Body of pancreas (tissue), 4 donors: ENCODE measurements around the gene ABTB1. TPM values are rescaled to one million over a fixed set of nuclear protein-coding genes. Genes with fewer than 3 reads are reported as not detected.

Experiments used
- ATAC-seq: fragments of 150-250 bp; one replicate; pipeline ENCODE4 v1.9.1; 2016
- DNase-seq, 4 donors: peaks; one replicate each; pipeline ENCODE4 v3.0.0-alpha.2; 2019
- H3K27ac ChIP-seq, 4 donors: fragments of 200-600 bp; sonication (generic); 1 replicate in 3 of 4; 2 replicates in 1 of 4; pipeline versions ENCODE4 v1.5.1 to v1.6.1; 2016 to 2019; ENCODE audit warnings: mild to moderate bottlenecking in 1 of 4, mixed read lengths in 1 of 4, moderate library complexity in 1 of 4
- H3K27me3 ChIP-seq, 2 donors: fragments of 200-600 bp; sonication (generic); one replicate each; pipeline ENCODE4 v1.6.0; 2016; ENCODE audit warnings: mild to moderate bottlenecking in 1 of 2
- H3K36me3 ChIP-seq, 2 donors: fragments of 200-600 bp; sonication (generic); replicated peaks in 1 of 2; 2 replicates each; pipeline ENCODE4 v1.5.1; 2016; ENCODE audit warnings: low read depth in 2 of 2; ENCODE audit not compliant: insufficient read depth in 1 of 2
- H3K4me1 ChIP-seq: fragments of 200-600 bp; sonication (generic); one replicate; pipeline ENCODE4 v1.6.0; 2016
- H3K4me3 ChIP-seq, 2 donors: fragments of 200-600 bp; sonication (generic); 1 replicate in 1 of 2; 2 replicates in 1 of 2; pipeline ENCODE4 v1.5.1; 2016 to 2019
- H3K9me3 ChIP-seq, 3 donors: fragments of 200-600 bp; sonication (generic); 1 replicate in 2 of 3; 2 replicates in 1 of 3; pipeline ENCODE4 v1.5.1; 2016
- CTCF ChIP-seq, 7 experiments: fragments of 450-650 bp in 4 of 7; fragments of 200-600 bp in 3 of 7; sonication (generic) in 3 of 7; IDR thresholded peaks; one replicate each; pipeline ENCODE4 v1.5.1; 2016 to 2019; ENCODE audit warnings: antibody characterized with exemption in 7 of 7
- POLR2A ChIP-seq, 3 donors: fragments of 450-650 bp; IDR thresholded peaks; one replicate each; pipeline ENCODE4 v1.6.1; 2016; ENCODE audit warnings: antibody characterized with exemption in 3 of 3, mild to moderate bottlenecking in 2 of 3
- WGBS, 2 donors: methylation state at CpG; one replicate each; pipeline ENCODE4 v1.1.5; 2017; 5-methylcytosine and 5-hydroxymethylcytosine counted together
- intact Hi-C: fragments of 100-400 bp; cut with DNase I; formaldehyde crosslinking; loops from one replicate; pipeline ENCODE4 v1.15.1; 2023
- total RNA-seq, 2 donors: library from RNA; depleted of rRNA; stranded (reverse); fragments of >200 nt; gene quantifications; one replicate each; pipeline ENCODE4 v1.1.0, GENCODE V29; 2016

The ABTB1 gene
- total RNA-seq, 2 donors from 2014 or later = 21.4 to 34.0 TPM

- H3K27ac ChIP-seq = no peak overlapping the region
- DNase-seq (peak in 3 of 4 donors; percentile 1 to 5 (median 1)), ATAC-seq (no peak)
- H3K27me3 ChIP-seq = no peaks in the 10 kb centered on the region
- peaks cover 0 to 2% of the 10 kb centered on the region in 2 donors for H3K36me3 ChIP-seq
- peaks cover 11% of the 10 kb centered on the region for H3K4me1 ChIP-seq
- TF ChIP-seq CTCF (IDR thresholded peaks at IDR 0.05) (no peak), POLR2A (IDR thresholded peaks at IDR 0.05) (no peak)
- intact Hi-C loops = no loop called here
- H3K9me3 ChIP-seq = no peaks in the 10 kb centered on the region
- H3K4me3 ChIP-seq = no peak overlapping the region
- WGBS, 2 donors = 92% methylated on average over 12 to 17 of the region's 17 CpGs
Observed at GRCh38 chr3:127677541-127678314, 5.0 kb downstream of the ABTB1 start.

- Histone ChIP-seq H3K9me3 (no peaks in the 10 kb centered on the region), H3K27me3 (no peaks in the 10 kb centered on the region), H3K4me3 (no peak overlapping the region), H3K4me1 (peaks cover 10% of the 10 kb centered on the region), H3K27ac (no peak overlapping the region), H3K36me3 (peaks cover 0 to 2% of the 10 kb centered on the region in 2 donors)
- DNase-seq = no peak
- TF ChIP-seq POLR2A (IDR thresholded peaks at IDR 0.05) (no peak), CTCF (IDR thresholded peaks at IDR 0.05) (no peak)
- intact Hi-C loops = no loop called here
- ATAC-seq = no peak
- WGBS, 2 donors = 94 to 99% methylated on average over 8 of the region's 8 CpGs
Observed at GRCh38 chr3:127678315-127678599, 5.5 kb downstream of the ABTB1 start.

GRCh38 chr3:127678611-127679533, 6.1 kb downstream of the ABTB1 start:
- 80 to 88% methylated on average over 9 to 12 of the region's 12 CpGs for WGBS, 2 donors
- ATAC-seq (no peak), DNase-seq (peak in 3 of 4 donors; percentile 1 to 7 (median 4))
- Histone ChIP-seq H3K4me3 (no peak overlapping the region), H3K4me1 (peaks cover 4% of the 10 kb centered on the region), H3K27ac (no peak overlapping the region), H3K36me3 (peaks cover 0 to 2% of the 10 kb centered on the region in 2 donors), H3K9me3 (no peaks in the 10 kb centered on the region), H3K27me3 (no peaks in the 10 kb centered on the region)
- intact Hi-C loops = no loop called here
- TF ChIP-seq POLR2A (IDR thresholded peaks at IDR 0.05) (no peak), CTCF (IDR thresholded peaks at IDR 0.05) (no peak)

GRCh38 chr3:127679534-127680145, 6.9 kb downstream of the ABTB1 start:
- Histone ChIP-seq H3K4me1 (no peaks in the 10 kb centered on the region), H3K27me3 (no peaks in the 10 kb centered on the region), H3K36me3 (peaks cover 0 to 2% of the 10 kb centered on the region in 2 donors), H3K4me3 (no peak overlapping the region), H3K9me3 (no peaks in the 10 kb centered on the region), H3K27ac (no peak overlapping the region)
- TF ChIP-seq POLR2A (IDR thresholded peaks at IDR 0.05) (no peak), CTCF (IDR thresholded peaks at IDR 0.05) (no peak)
- peak in 2 of 4 donors; percentile 1 to 4 for DNase-seq
- 91 to 94% methylated on average over 14 to 21 of the region's 21 CpGs for WGBS, 2 donors
- intact Hi-C loops = loop anchor here (10.0 kb wide), 1 partner anchor 105 kb away; no protein-coding TSS in a partner anchor
- ATAC-seq = no peak
